IPS-11a (cell line): Measurements from ENCODE around the gene NECAB3.

ENCODE experiments used
- H3K4me3 ChIP-seq: one replicate; pipeline ENCODE4 v1.5.1; 2013; ENCODE audit warnings: low read depth, low read length, control low read depth

NECAB3 gene

GRCh38 chr20:33697129-33697528 lies 22.9 kb upstream of the NECAB3 start:
- no peak overlapping the region for H3K4me3 ChIP-seq

GRCh38 chr20:33696448-33696847 lies 22.2 kb upstream of the NECAB3 start:
- no peak overlapping the region for H3K4me3 ChIP-seq

DNA sequence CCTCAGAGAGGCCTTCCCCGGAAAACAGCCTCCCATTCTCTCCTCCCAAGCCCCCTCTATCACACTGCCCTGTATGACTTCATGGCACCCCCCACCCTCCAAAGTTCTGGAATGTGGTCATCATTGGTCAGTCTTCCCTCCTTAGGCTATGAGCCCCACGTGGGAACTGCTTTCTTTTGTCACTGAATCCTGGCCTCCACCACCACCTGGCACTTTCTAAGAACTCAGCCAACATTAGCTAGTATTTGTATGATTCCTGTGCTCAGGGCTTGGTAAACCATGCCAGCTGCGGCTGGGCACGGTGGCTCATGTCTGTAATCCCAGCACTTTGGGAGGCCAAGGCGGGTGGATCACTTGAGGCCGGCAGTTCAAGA lies 20.4 kb upstream of the NECAB3 start:
- H3K4me3 ChIP-seq = no peak overlapping the region

GRCh38 chr20:33693741-33694638 lies 19.8 kb upstream of the NECAB3 start:
- no peak overlapping the region for H3K4me3 ChIP-seq

DNA sequence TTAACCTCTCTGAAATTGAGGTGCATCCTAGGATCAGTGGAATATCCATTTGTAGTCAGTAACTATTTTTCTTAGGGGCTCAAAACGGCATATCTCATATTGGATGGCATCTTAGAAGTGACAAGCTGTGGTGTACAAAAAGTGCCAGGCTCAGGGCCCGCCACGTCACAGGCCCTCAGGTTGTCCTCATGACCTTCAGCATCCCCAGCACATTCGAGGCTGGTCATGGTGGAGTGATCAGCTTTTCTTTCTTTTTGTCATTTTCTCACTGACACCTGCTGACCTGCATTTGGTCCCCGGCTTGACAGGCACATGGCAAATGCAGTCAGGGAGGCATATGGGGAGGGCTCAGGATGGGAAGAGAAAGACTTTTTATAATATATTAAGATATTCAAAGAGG lies 19.1 kb upstream of the NECAB3 start:
- no peak overlapping the region for H3K4me3 ChIP-seq

DNA sequence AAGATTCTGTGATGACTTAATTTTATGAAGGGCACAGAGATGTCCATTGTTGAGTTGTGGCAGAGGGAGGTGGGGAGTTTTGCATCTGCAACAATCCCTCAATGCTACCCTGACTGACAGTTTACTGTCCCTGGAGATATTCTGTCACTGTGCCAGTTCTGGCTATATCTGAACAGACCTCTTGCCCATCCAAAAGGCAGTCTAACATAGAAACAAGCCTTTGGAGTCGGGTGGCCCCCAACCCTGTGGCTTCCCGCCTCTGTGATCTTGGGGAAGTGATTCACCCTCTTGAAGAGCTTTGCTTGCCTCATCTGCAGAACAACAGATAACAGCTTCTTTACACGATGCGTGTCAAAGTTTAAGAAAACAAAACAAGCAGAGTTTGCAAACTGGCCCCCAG lies 15.7 kb upstream of the NECAB3 start:
- no peak overlapping the region for H3K4me3 ChIP-seq

- H3K4me3 ChIP-seq = no peak overlapping the region
Observed at GRCh38 chr20:33689493-33689892, 15.3 kb upstream of the NECAB3 start.

DNA sequence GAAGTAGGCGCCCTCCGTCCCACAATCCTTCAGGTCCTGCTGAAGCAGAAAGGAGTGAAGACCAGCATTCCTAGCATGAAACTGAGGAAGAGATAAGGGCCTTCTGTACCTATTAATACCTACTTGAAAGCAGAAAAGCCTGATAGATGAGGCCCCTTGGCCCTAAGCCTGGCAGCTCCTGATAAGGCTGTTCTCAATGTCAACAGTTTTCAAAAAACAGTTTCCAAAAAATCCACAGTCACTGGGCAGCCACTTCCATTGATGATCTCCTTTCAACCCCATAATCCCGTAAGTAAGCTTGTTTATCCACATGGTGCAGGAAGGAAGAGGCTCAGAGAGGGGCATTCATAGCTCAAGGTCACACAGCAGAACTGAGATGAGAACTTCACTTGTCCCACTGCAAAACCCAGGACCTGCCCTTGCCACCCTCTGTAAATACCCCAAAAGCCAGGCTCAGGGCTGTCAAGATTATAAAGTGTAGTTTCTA lies 14.8 kb upstream of the NECAB3 start:
- no peak overlapping the region for H3K4me3 ChIP-seq

GRCh38 chr20:33687993-33688937 lies 14.0 kb upstream of the NECAB3 start:
- H3K4me3 ChIP-seq = no peak overlapping the region

GRCh38 chr20:33687370-33687915 lies 13.2 kb upstream of the NECAB3 start:
- no peak overlapping the region for H3K4me3 ChIP-seq

- H3K4me3 ChIP-seq = no peak overlapping the region
Observed at GRCh38 chr20:33686984-33687366, 12.7 kb upstream of the NECAB3 start.

- H3K4me3 ChIP-seq = peak within 1 kb of the TSS; percentile 72
Observed at GRCh38 chr20:33686100-33686983, 12.1 kb upstream of the NECAB3 start, which contains the start of gene E2F1. Gene E2F1 (minus strand): TSS chr20:33686385. CDS start chr20:33686264, 121 bp downstream.

DNA sequence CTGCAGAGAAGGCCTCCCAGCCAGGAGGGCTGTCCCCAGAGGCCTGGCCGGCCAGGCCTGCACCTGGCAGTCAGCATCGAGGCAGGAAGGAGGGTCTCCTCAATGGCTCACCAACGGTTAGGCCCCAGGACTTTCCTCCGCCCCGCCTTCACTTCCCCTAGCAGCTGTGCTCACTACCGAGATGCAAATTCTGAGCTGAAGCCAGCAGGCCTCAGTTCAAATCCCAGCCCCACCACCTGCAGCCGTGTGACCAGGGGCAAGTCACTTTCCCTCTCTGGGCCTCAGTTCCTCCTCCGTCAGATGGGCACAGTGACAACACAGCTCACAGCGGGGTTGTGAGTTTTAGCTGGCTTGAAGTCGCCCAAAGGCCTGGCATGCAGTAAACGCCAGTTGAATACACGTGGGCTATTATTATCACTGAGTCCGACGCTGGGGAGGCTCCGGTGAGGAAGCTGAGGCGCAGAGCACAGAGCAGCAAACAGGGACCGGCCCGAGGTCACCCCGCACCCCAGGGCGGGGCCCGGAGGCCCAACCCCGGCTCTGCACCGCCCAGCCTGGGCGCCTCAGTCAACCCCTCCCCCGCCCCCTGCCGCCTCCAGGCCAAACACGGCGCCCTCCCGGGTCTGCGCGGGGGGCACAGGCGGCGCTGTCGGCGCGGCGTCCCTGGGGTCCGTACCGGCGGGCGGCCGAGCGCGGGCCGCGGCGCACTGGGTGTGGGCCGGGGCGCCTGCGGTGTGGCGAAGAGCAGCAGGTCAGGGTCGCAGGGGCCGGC lies 11.3 kb upstream of the NECAB3 start:
- peak overlapping the region; percentile 72 for H3K4me3 ChIP-seq

DNA sequence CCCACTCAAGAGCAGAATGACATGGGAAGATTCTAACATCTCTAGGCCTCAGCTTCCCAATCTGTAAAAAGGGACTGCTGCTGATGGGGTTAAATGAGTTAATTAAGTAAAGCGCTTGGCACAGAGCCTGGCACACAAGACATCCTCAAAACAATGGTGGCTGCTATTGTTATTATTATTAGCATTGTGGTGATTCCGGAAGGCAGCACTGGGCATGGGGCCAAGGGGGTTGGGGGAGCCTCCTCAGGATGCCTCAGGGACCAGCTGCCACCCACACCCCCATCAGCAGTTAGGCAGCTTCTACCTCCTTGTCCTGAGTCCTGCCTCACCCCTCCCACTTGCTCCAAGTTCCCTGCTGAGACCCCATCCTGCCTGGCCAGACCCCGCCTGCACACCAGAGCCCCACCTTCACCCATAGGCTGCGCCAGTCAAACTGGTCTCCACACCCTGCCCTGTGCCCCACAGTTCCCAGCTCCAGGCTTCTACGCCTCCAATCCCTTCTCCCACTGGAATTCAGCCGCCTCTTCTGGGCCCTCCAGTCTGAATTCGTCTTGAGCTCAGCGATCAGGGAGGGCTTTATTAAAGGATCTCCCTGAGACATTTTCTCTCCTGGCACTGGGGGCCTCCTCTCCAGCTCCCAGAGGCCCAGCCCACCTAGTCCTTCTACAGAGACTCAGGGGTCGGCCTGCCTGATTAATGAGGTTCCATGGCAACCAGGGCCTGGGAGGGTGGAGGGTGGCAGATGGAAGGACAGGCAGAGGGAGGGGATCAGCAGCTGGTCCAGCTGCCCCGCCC lies 10.5 kb upstream of the NECAB3 start:
- H3K4me3 ChIP-seq = peak overlapping the region; percentile 72

GRCh38 chr20:33681728-33682353 lies 7.6 kb upstream of the NECAB3 start:
- no peak overlapping the region for H3K4me3 ChIP-seq

DNA sequence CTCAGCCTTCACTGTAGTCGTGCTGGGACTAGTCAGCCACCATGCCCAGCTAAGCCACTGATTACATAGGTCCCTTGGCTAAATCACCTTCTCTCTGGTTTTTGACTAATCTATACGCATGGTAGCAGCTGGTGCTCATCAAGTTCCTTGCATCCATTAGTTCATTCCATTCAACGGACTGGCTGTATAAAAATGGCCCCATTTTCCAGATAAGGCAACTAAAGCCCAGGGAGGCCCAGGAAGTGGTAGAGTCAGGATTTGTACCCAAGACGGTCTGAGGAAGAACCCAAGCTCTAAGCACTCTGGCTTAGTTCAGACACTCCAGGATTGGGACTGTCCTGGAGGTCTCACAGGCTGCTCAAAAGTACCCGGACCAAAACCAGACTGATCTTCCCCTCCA lies 7.1 kb upstream of the NECAB3 start:
- no peak overlapping the region for H3K4me3 ChIP-seq

DNA sequence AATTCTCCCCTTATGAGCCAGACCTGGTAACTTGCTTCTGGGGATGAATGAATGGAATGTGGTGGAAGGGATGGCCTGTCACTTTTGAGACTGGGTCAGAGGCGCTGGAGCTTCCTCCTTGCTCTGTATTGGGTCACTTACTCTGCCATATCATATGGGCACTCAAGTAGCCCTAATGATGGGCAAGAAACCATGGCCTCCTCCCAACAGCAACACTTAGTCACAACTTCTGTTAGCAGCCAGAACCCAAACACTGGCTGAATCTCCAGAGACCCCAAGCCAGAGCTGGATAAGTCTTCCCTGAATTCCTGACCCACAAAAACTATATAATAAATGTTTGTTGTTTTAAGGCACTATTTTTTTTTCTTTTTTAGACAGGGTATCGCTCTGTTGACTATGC lies 6.5 kb upstream of the NECAB3 start:
- no peak overlapping the region for H3K4me3 ChIP-seq

- H3K4me3 ChIP-seq = no peak overlapping the region
Observed at GRCh38 chr20:33679758-33680485, 5.7 kb upstream of the NECAB3 start.
